ENCODE results near the gene TBC1D16. TPM values are rescaled to one million over a fixed set of nuclear protein-coding genes. Genes with fewer than 3 reads are reported as not detected.
A peak's percentile ranks its signal among the peaks of the same experiment; 100 is the strongest.

The TBC1D16 gene
- total and polyA plus RNA-seq, 2 donors (not counting 1 experiment from before 2014, with no cell fraction given) = 8.3 to 30.4 TPM

GRCh38 chr17:79953335-79953734 lies 82.3 kb downstream of the TBC1D16 start:
- H3K4me3 ChIP-seq (replicated peaks in 1 of 4; ENCODE audit: control extremely low read depth in 1 of 4, insufficient read depth in 1 of 4, low read depth in 3 of 4, low read length in 4 of 4) = no peak overlapping the region
- no peak overlapping the region for H3K4me2 ChIP-seq (ENCODE audit: extremely low read depth, insufficient read depth, low read length)
- H2AFZ ChIP-seq (ENCODE audit: low read length) = no peak overlapping the region
- H3K9ac ChIP-seq (ENCODE audit: insufficient read depth, low read length) = no peak overlapping the region
- H3K4me1 ChIP-seq (ENCODE audit: control insufficient read depth, extremely low read depth, insufficient read depth, low read length) = peaks cover 21% of the 10 kb centered on the region
- H3K9me3 ChIP-seq (ENCODE audit: control insufficient read depth, insufficient read depth, low read depth, low read length) = no peaks in the 10 kb centered on the region
- no peak for DNase-seq (ENCODE audit: low read depth in 2 of 2)
- TF ChIP-seq, protein P1, sequence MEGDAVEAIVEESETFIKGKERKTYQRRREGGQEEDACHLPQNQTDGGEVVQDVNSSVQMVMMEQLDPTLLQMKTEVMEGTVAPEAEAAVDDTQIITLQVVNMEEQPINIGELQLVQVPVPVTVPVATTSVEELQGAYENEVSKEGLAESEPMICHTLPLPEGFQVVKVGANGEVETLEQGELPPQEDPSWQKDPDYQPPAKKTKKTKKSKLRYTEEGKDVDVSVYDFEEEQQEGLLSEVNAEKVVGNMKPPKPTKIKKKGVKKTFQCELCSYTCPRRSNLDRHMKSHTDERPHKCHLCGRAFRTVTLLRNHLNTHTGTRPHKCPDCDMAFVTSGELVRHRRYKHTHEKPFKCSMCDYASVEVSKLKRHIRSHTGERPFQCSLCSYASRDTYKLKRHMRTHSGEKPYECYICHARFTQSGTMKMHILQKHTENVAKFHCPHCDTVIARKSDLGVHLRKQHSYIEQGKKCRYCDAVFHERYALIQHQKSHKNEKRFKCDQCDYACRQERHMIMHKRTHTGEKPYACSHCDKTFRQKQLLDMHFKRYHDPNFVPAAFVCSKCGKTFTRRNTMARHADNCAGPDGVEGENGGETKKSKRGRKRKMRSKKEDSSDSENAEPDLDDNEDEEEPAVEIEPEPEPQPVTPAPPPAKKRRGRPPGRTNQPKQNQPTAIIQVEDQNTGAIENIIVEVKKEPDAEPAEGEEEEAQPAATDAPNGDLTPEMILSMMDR (conservative IDR thresholded peaks at IDR 0.05 in 1 of 2, IDR thresholded peaks at IDR 0.05 in 1 of 2; ENCODE audit: low read depth in 1 of 2, low read length in 2 of 2) = no peak
- no peak for TF ChIP-seq EZH2 (IDR thresholded peaks at IDR 0.05; ENCODE audit: low read length, missing control alignments)
- H3K27ac ChIP-seq (ENCODE audit: insufficient read depth, low read length) = no peak overlapping the region
- peaks cover 3% of the 10 kb centered on the region for H3K36me3 ChIP-seq (ENCODE audit: control insufficient read depth, insufficient read depth, low read length)
- no peaks in the 10 kb centered on the region for H4K20me1 ChIP-seq (ENCODE audit: control insufficient read depth, extremely low read depth, insufficient read depth, low read length)
- H3K27me3 ChIP-seq (ENCODE audit: control insufficient read depth, insufficient read depth, low read length) = no peaks in the 10 kb centered on the region
- H3K79me2 ChIP-seq (ENCODE audit: control insufficient read depth, insufficient read depth, low read length) = no peaks in the 10 kb centered on the region

DNA sequence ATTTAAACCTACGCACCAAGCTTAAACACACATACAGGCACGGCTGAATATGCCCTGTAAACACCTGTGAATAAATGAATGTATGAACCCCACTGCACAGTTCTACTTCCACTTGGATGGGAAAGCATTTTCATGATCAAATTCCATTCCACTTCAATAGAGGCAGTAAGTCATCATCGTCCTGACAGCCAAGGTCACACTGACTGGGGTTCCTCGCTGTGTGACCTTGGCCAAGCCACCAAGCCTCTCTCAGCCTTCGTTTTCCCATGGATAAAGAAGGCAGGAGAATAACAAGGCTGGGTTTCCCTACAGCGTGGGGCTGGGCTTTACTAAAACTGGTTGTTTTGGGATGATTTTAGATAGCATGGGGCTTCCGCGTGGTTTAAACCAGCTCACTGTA lies 82.8 kb downstream of the TBC1D16 start:
- H3K27me3 ChIP-seq (ENCODE audit: control insufficient read depth, insufficient read depth, low read length) = no peaks in the 10 kb centered on the region
- H3K36me3 ChIP-seq (ENCODE audit: control insufficient read depth, insufficient read depth, low read length) = peaks cover 3% of the 10 kb centered on the region
- TF ChIP-seq, protein P1 (conservative IDR thresholded peaks at IDR 0.05 in 1 of 2, IDR thresholded peaks at IDR 0.05 in 1 of 2; ENCODE audit: low read depth in 1 of 2, low read length in 2 of 2) = no peak
- TF ChIP-seq EZH2 (IDR thresholded peaks at IDR 0.05; ENCODE audit: low read length, missing control alignments) = no peak
- no peak overlapping the region for H3K9ac ChIP-seq (ENCODE audit: insufficient read depth, low read length)
- H2AFZ ChIP-seq (ENCODE audit: low read length) = no peak overlapping the region
- no peaks in the 10 kb centered on the region for H3K9me3 ChIP-seq (ENCODE audit: control insufficient read depth, insufficient read depth, low read depth, low read length)
- H3K4me3 ChIP-seq (replicated peaks in 1 of 4; ENCODE audit: control extremely low read depth in 1 of 4, insufficient read depth in 1 of 4, low read depth in 3 of 4, low read length in 4 of 4) = no peak overlapping the region
- no peak overlapping the region for H3K4me2 ChIP-seq (ENCODE audit: extremely low read depth, insufficient read depth, low read length)
- H3K4me1 ChIP-seq (ENCODE audit: control insufficient read depth, extremely low read depth, insufficient read depth, low read length) = peaks cover 21% of the 10 kb centered on the region
- H3K79me2 ChIP-seq (ENCODE audit: control insufficient read depth, insufficient read depth, low read length) = no peaks in the 10 kb centered on the region
- no peaks in the 10 kb centered on the region for H4K20me1 ChIP-seq (ENCODE audit: control insufficient read depth, extremely low read depth, insufficient read depth, low read length)
- peak in 1 of 2 donors; percentile 9 for DNase-seq (ENCODE audit: low read depth in 2 of 2)
- no peak overlapping the region for H3K27ac ChIP-seq (ENCODE audit: insufficient read depth, low read length)

DNA sequence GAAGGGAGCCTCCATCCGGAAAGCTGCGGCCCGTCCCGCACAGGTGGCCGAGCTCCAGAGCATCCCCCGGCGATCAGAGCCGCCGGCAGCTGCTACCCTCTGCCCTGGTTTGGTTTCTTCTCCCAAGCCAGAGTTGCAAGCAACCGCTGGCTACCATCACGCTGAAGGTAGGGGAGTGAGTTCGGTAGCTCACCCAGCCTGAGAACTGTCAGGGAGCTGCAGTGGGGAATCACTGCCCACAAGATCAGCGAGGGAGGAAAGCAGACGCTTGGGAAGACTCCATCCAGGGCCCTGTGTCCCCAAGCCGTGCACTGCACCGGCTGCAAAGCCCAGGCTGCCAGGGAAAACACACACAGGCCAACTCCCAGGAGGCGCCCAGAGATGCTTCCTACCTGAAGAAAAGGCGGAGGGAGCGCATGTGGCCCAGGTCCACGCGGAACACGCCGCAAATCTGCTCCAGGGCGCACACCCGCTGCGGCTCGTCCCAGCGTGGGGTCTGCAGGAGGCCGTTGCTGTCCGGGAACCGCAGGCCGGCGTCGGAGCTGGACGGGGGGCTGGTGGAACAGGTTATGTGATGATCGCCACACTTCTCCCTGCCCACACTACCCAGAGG lies 83.3 kb downstream of the TBC1D16 start:
- H4K20me1 ChIP-seq (ENCODE audit: control insufficient read depth, extremely low read depth, insufficient read depth, low read length) = no peaks in the 10 kb centered on the region
- peaks cover 21% of the 10 kb centered on the region for H3K4me1 ChIP-seq (ENCODE audit: control insufficient read depth, extremely low read depth, insufficient read depth, low read length)

More for the DNA sequence above, 83.3 kb downstream of the TBC1D16 start:
- TF ChIP-seq, protein P1 (conservative IDR thresholded peaks at IDR 0.05 in 1 of 2, IDR thresholded peaks at IDR 0.05 in 1 of 2; ENCODE audit: low read depth in 1 of 2, low read length in 2 of 2) = no peak
- no peak for TF ChIP-seq EZH2 (IDR thresholded peaks at IDR 0.05; ENCODE audit: low read length, missing control alignments)
- no peaks in the 10 kb centered on the region for H3K27me3 ChIP-seq (ENCODE audit: control insufficient read depth, insufficient read depth, low read length)
- H3K79me2 ChIP-seq (ENCODE audit: control insufficient read depth, insufficient read depth, low read length) = no peaks in the 10 kb centered on the region
- H2AFZ ChIP-seq (ENCODE audit: low read length) = no peak overlapping the region
- H3K27ac ChIP-seq (ENCODE audit: insufficient read depth, low read length) = no peak overlapping the region
- H3K9ac ChIP-seq (ENCODE audit: insufficient read depth, low read length) = no peak overlapping the region
- no peak overlapping the region for H3K4me3 ChIP-seq (replicated peaks in 1 of 4; ENCODE audit: control extremely low read depth in 1 of 4, insufficient read depth in 1 of 4, low read depth in 3 of 4, low read length in 4 of 4)
- no peak for DNase-seq (ENCODE audit: low read depth in 2 of 2)
- no peak overlapping the region for H3K4me2 ChIP-seq (ENCODE audit: extremely low read depth, insufficient read depth, low read length)
- peaks cover 3% of the 10 kb centered on the region for H3K36me3 ChIP-seq (ENCODE audit: control insufficient read depth, insufficient read depth, low read length)
- H3K9me3 ChIP-seq (ENCODE audit: control insufficient read depth, insufficient read depth, low read depth, low read length) = no peaks in the 10 kb centered on the region
